HepG2 (cell line): ENCODE measurements around the gene CFD. TPM values are rescaled to one million over a fixed set of nuclear protein-coding genes. Genes with fewer than 3 reads are reported as not detected.

Experiments used
- ATAC-seq: fragments of 200-7000 bp; cut with Tn5 transposase; 3 replicates; pipeline ENCODE4 v1.9.1; 2020; ENCODE audit warnings: mild to moderate bottlenecking, moderate library complexity
- BruUV-seq: library from RNA; stranded (reverse); fragments of 400-500 nt; replicated peaks from 2 replicates; lab custom pipeline; 2021; lab: Mats Ljungman, UMichigan
- CTCF ChIA-PET: fragments of 300-600 bp; formaldehyde crosslinking; extraction: SDS; loops from one replicate; lab custom pipeline; 2021; ENCODE audit warnings: low total read pairs, inconsistent platforms, low intra/inter-chr PET ratio; lab: Yijun Ruan, JAX
- POLR2A ChIA-PET: fragments of 350-600 bp; sonication (Branson Sonifier 250); formaldehyde crosslinking; loops from one replicate; lab custom pipeline; 2020; ENCODE audit warnings: antibody characterized with exemption, inconsistent platforms; lab: Yijun Ruan, JAX
- DNase-seq: peaks from one replicate; pipeline ENCODE4 v3.0.0-alpha.2; 2015; ENCODE audit warnings: low spot score
- FAIRE-seq: peaks from 3 replicates; lab custom pipeline; 2011; peaks lifted over from hg19 to GRCh38; lab: Jason Lieb, UNC
- H2AFZ ChIP-seq: one replicate; pipeline ENCODE4 v1.6.1; 2011; ENCODE audit warnings: low read length, inconsistent platforms
- H3K27ac ChIP-seq: fragments of 300-600 bp; 3 replicates; pipeline ENCODE4 v1.8.0; 2011; ENCODE audit warnings: mixed run types, mild to moderate bottlenecking, mixed read lengths, low read length, inconsistent platforms; ENCODE audit not compliant: insufficient read depth; ENCODE audit errors: extremely low read length
- H3K27me3 ChIP-seq, 2 experiments: fragments of 200-600 bp in 1 of 2; 2 replicates in 1 of 2; 3 replicates in 1 of 2; pipeline versions ENCODE4 v1.6.0 to v1.8.0; 2011; ENCODE audit warnings: low read length in 2 of 2, mild to moderate bottlenecking in 2 of 2, moderate library complexity in 2 of 2, inconsistent platforms in 1 of 2; ENCODE audit not compliant: insufficient read depth in 2 of 2, control insufficient read depth in 1 of 2
- H3K36me3 ChIP-seq, 2 experiments: fragments of 200-600 bp in 1 of 2; replicated peaks in 1 of 2; 2 replicates in 1 of 2; 3 replicates in 1 of 2; pipeline versions ENCODE4 v1.5.1 to v1.8.0; 2011; ENCODE audit warnings: low read length in 2 of 2, inconsistent platforms in 1 of 2; ENCODE audit not compliant: insufficient read depth in 2 of 2, control insufficient read depth in 1 of 2
- H3K4me1 ChIP-seq: 2 replicates; pipeline ENCODE4 v1.5.1; 2012; ENCODE audit warnings: low read length, inconsistent platforms; ENCODE audit not compliant: insufficient read depth
- H3K4me2 ChIP-seq: 2 replicates; pipeline ENCODE4 v1.6.0; 2011; ENCODE audit warnings: low read depth, low read length, inconsistent platforms
- H3K4me3 ChIP-seq, 3 experiments: fragments of 200-600 bp in 1 of 3; sonication (generic), shearing (Covaris generic) in 1 of 3; replicated peaks in 1 of 3; 2 replicates each; pipeline ENCODE4 v1.5.1; 2011 to 2016; ENCODE audit warnings: low read length in 3 of 3, inconsistent platforms in 2 of 3, low read depth in 2 of 3, mild to moderate bottlenecking in 2 of 3, control low read depth in 1 of 3, mixed read lengths in 1 of 3; ENCODE audit not compliant: insufficient read depth in 1 of 3
- H3K79me2 ChIP-seq: one replicate; pipeline ENCODE4 v1.6.1; 2011; ENCODE audit warnings: low read length, inconsistent platforms; ENCODE audit not compliant: insufficient read depth
- H3K9ac ChIP-seq: 2 replicates; pipeline ENCODE4 v1.6.0; 2011; ENCODE audit warnings: mild to moderate bottlenecking, low read depth, low read length, inconsistent platforms; ENCODE audit not compliant: insufficient read depth
- H3K9me3 ChIP-seq: 2 replicates; pipeline ENCODE4 v1.5.1; 2012; ENCODE audit warnings: mild to moderate bottlenecking, low read length
- H4K20me1 ChIP-seq: 2 replicates; pipeline ENCODE4 v1.6.0; 2011; ENCODE audit warnings: inconsistent platforms, mild to moderate bottlenecking, low read length, moderate library complexity; ENCODE audit not compliant: insufficient read depth
- ARID5B ChIP-seq: IDR thresholded peaks from 2 replicates; pipeline ENCODE4 v1.4.0; 2020; ENCODE audit warnings: mild to moderate bottlenecking, missing genetic modification reagents
- ATAD3A ChIP-seq: sonication (generic); formaldehyde crosslinking; IDR thresholded peaks from 2 replicates; pipeline ENCODE4 v1.4.0; 2020; ENCODE audit warnings: missing genetic modification reagents
- BORCS8-MEF2B ChIP-seq: sonication (generic); formaldehyde crosslinking; IDR thresholded peaks from 2 replicates; pipeline ENCODE4 v1.8.0; 2022; ENCODE audit warnings: mild to moderate bottlenecking, missing genetic modification reagents
- DNMT3B ChIP-seq: conservative IDR thresholded peaks from 2 replicates; pipeline ENCODE4 v1.6.1; 2016; ENCODE audit warnings: missing biosample characterization, control low read depth
- GMEB1 ChIP-seq: sonication (generic); formaldehyde crosslinking; IDR thresholded peaks from 2 replicates; pipeline ENCODE4 v1.5.1; 2020; ENCODE audit warnings: missing genetic modification reagents, mild to moderate bottlenecking, borderline replicate concordance
- MED8 ChIP-seq: sonication (generic); formaldehyde crosslinking; IDR thresholded peaks from 2 replicates; pipeline ENCODE4 v1.8.1; 2023; ENCODE audit warnings: mild to moderate bottlenecking, missing genetic modification reagents; ENCODE audit not compliant: insufficient replicate concordance
- NR2F1 ChIP-seq, 2 experiments: fragments of 450-650 bp in 1 of 2; formaldehyde crosslinking in 1 of 2; IDR thresholded peaks; 2 replicates each; pipeline versions ENCODE4 v1.5.0 to v1.6.1; 2016 to 2020; ENCODE audit warnings: mild to moderate bottlenecking in 1 of 2, missing compliant biosample characterization in 1 of 2, missing genetic modification reagents in 1 of 2, moderate library complexity in 1 of 2
- PRDM15 ChIP-seq: sonication (generic); formaldehyde crosslinking; IDR thresholded peaks from 2 replicates; pipeline ENCODE4 v1.4.0; 2020; ENCODE audit warnings: missing genetic modification reagents
- SP2 ChIP-seq: sonication (generic); formaldehyde crosslinking; IDR thresholded peaks from 2 replicates; pipeline ENCODE4 v1.5.1; 2020; ENCODE audit warnings: mild to moderate bottlenecking, missing genetic modification reagents
- ZBTB8A ChIP-seq: sonication (generic); formaldehyde crosslinking; IDR thresholded peaks from 2 replicates; pipeline ENCODE4 v1.4.0; 2020; ENCODE audit warnings: mild to moderate bottlenecking, low read depth, missing genetic modification reagents, borderline replicate concordance
- ZNF607 ChIP-seq: sonication (generic); formaldehyde crosslinking; IDR thresholded peaks from 2 replicates; pipeline ENCODE4 v1.5.1; 2020; ENCODE audit warnings: missing genetic modification reagents, mild to moderate bottlenecking, borderline replicate concordance
- ZNF788 ChIP-seq: sonication (generic); formaldehyde crosslinking; IDR thresholded peaks from 2 replicates; pipeline ENCODE4 v1.5.0; 2020; ENCODE audit warnings: mild to moderate bottlenecking, missing genetic modification reagents, borderline replicate concordance
- ZSCAN31 ChIP-seq: sonication (generic); formaldehyde crosslinking; IDR thresholded peaks from 2 replicates; pipeline ENCODE4 v1.5.0; 2020; ENCODE audit warnings: low read depth, mild to moderate bottlenecking, missing genetic modification reagents
- WGBS: methylation state at CpG from one replicate; pipeline ENCODE4 v1.1.6; 2017; ENCODE audit warnings: low lambda C conversion rate; 5-methylcytosine and 5-hydroxymethylcytosine counted together
- in situ Hi-C: cut with HindIII; loops from 2 replicates; pipeline ENCODE4 v1.10.0; 2017; ENCODE audit warnings: low pct_unique_long_range_greater_than_20kb; ENCODE audit not compliant: extremely low pct_ligation_motif_present
- intact Hi-C: fragments of 100-400 bp; cut with micrococcal nuclease; formaldehyde crosslinking; loops from one replicate; pipeline ENCODE4 v1.10.0; 2022; ENCODE audit not compliant: unreplicated experiment
- polyA plus RNA-seq, 8 experiments: library from polyadenylated mRNA; depleted of rRNA in 3 of 8; stranded (reverse) in 7 of 8; unstranded in 1 of 8; fragments of >200 nt; fragmentation: Illumina TruSeq in 4 of 8; extraction: Trizol in 4 of 8; gene quantifications; 2 replicates each; pipeline versions ENCODE4 v1.2.1 to v1.2.3, GENCODE V29; 2011 to 2016; ENCODE audit warnings: low read depth in 4 of 8, missing spikeins in 1 of 8, mixed read lengths in 1 of 8; ENCODE audit not compliant: insufficient read depth in 1 of 8
- total RNA-seq, 5 experiments: library from RNA; depleted of rRNA; stranded (reverse); fragments of >200 nt; fragmentation: Illumina TruSeq; extraction: Trizol; gene quantifications; 2 replicates each; pipeline ENCODE4 v1.2.3, GENCODE V29; 2016; ENCODE audit warnings: low read depth in 1 of 5

Gene CFD
- total and polyA plus RNA-seq, 2 of the 13 experiments (the other 11 are each of a cell fraction or from before 2014, with no cell fraction given) = 2.3 to 4.6 TPM

- 15% methylated on average over 4 of the region's 86 CpGs for WGBS
- Histone ChIP-seq H3K4me2 (peak within 1 kb of the TSS; percentile 36), H4K20me1 (no peaks in the 10 kb centered on the region), H3K79me2 (no peaks in the 10 kb centered on the region), H3K27me3 (peaks cover 4 to 22% of the 10 kb centered on the region in 2 experiments), H3K9me3 (no peaks in the 10 kb centered on the region), H3K4me1 (peaks cover 8% of the 10 kb centered on the region), H2AFZ (no peak within 1 kb of the TSS), H3K36me3 (no peaks in the 10 kb centered on the region), H3K9ac (no peak within 1 kb of the TSS), H3K4me3 (peak within 1 kb of the TSS; percentile 34 to 58 (median 43); a peak in 4 of 6 replicates), H3K27ac (no peak within 1 kb of the TSS)
- DNase-seq = no peak
- in situ Hi-C loops = no loop called here
- FAIRE-seq = no peak
- intact Hi-C loops = no loop called here
- POLR2A ChIA-PET = no interaction called here
- no TSS peak for BruUV-seq
- no peak for ATAC-seq
- CTCF ChIA-PET = no interaction called here
- TF ChIP-seq NR2F1 (CRISPR knock-in tag; IDR thresholded peaks at IDR 0.05) (no peak), MED8 (CRISPR knock-in tag) (no peak), ZBTB8A (CRISPR knock-in tag) (no peak), ZNF788 (CRISPR knock-in tag) (no peak), SP2 (no peak), DNMT3B (CRISPR knock-in tag) (no peak), ARID5B (CRISPR knock-in tag) (no peak), ATAD3A (no peak), ZSCAN31 (CRISPR knock-in tag) (no peak), BORCS8-MEF2B (CRISPR knock-in tag) (no peak), GMEB1 (CRISPR knock-in tag) (no peak), ZNF607 (CRISPR knock-in tag) (no peak), PRDM15 (no peak)
Observed at GRCh38 chr19:821825-822503, 37.5 kb upstream of the CFD start, which contains the start of gene PLPPR3. Gene PLPPR3, minus strand, starts transcription at chr19:821955. Its CDS starts 396 bp downstream, at chr19:821559.
